HG02763 (cell line): Measurements from ENCODE around the gene CA4.
"Not testable (repeated sequence)": the region's sequence is repeated elsewhere in the genome, so short reads cannot be mapped to it uniquely, and the experiment has no call there.

Source experiments
- ATAC-seq: cut with Tn5 transposase; IDR thresholded peaks from one replicate; pipeline ENCODE4 v1.9.1; 2021; ENCODE audit warnings: mild to moderate bottlenecking, moderate library complexity; ENCODE audit not compliant: unreplicated experiment

The CA4 gene

GRCh38 chr17:60171753-60172079, 21.9 kb downstream of the CA4 start:
- no peak for ATAC-seq

- no peak for ATAC-seq
Observed at GRCh38 chr17:60173304-60173819, 23.6 kb downstream of the CA4 start.

- no peak for ATAC-seq
Observed at GRCh38 chr17:60174035-60174434, 24.3 kb downstream of the CA4 start.

- not testable (repeated sequence) for ATAC-seq
Observed at GRCh38 chr17:60174767-60175166, 25.0 kb downstream of the CA4 start.

- not testable (repeated sequence) for ATAC-seq
Observed at GRCh38 chr17:60176763-60177162, 27.0 kb downstream of the CA4 start.

GRCh38 chr17:60178180-60178579, 28.4 kb downstream of the CA4 start:
- not testable (repeated sequence) for ATAC-seq

- not testable (repeated sequence) for ATAC-seq
Observed at GRCh38 chr17:60180380-60180779, 30.6 kb downstream of the CA4 start.

GRCh38 chr17:60186372-60186771, 36.6 kb downstream of the CA4 start:
- not testable (repeated sequence) for ATAC-seq

GRCh38 chr17:60186846-60187745, 37.3 kb downstream of the CA4 start:
- not testable (repeated sequence) for ATAC-seq

GRCh38 chr17:60188759-60189158, 39.0 kb downstream of the CA4 start:
- ATAC-seq, result no peak

GRCh38 chr17:60190032-60190431, 40.3 kb downstream of the CA4 start:
- ATAC-seq, result not testable (repeated sequence)

- ATAC-seq, result not testable (repeated sequence)
Observed at GRCh38 chr17:60193032-60193431, 43.3 kb downstream of the CA4 start.

- no peak for ATAC-seq
Observed at GRCh38 chr17:60193482-60193881, 43.7 kb downstream of the CA4 start.

- ATAC-seq, result not testable (repeated sequence)
Observed at GRCh38 chr17:60194141-60194540, 44.4 kb downstream of the CA4 start.

GRCh38 chr17:60198630-60199029, 48.9 kb downstream of the CA4 start:
- not testable (repeated sequence) for ATAC-seq

GRCh38 chr17:60205782-60206181, 56.0 kb downstream of the CA4 start:
- not testable (repeated sequence) for ATAC-seq

- not testable (repeated sequence) for ATAC-seq
Observed at GRCh38 chr17:60208302-60208701, 58.5 kb downstream of the CA4 start.
